GM12891 (cell line): Measurements from ENCODE around the gene SMIM35.

ENCODE experiments used
- DNase-seq: peaks from one replicate; pipeline ENCODE4 v3.0.0; 2011; ENCODE audit warnings: low spot score; ENCODE audit not compliant: insufficient read length
- FAIRE-seq: peaks from 2 replicates; lab custom pipeline; 2011; peaks lifted over from hg19 to GRCh38; lab: Jason Lieb, UNC
- PAX5 ChIP-seq: IDR thresholded peaks from 2 replicates; pipeline ENCODE4 v1.6.1; 2011; ENCODE audit warnings: low read length, moderate library complexity, mild to moderate bottlenecking; ENCODE audit not compliant: insufficient read depth, severe bottlenecking
- POLR2A ChIP-seq: IDR thresholded peaks from 2 replicates; pipeline ENCODE4 v1.6.1; 2011; ENCODE audit warnings: low read depth, low read length, control low read depth
- POLR2AphosphoS5 ChIP-seq: IDR thresholded peaks from 2 replicates; pipeline ENCODE4 v1.6.1; 2011; ENCODE audit warnings: low read depth, low read length, control low read depth
- POU2F2 ChIP-seq: IDR thresholded peaks from 2 replicates; pipeline ENCODE4 v1.6.1; 2011; ENCODE audit warnings: low read depth, mild to moderate bottlenecking, control low read depth, low read length, moderate library complexity
- SPI1 ChIP-seq: IDR thresholded peaks from 2 replicates; pipeline ENCODE4 v1.6.1; 2011; ENCODE audit warnings: low read depth, low read length, control low read depth
- TAF1 ChIP-seq: IDR thresholded peaks from 2 replicates; pipeline ENCODE4 v1.6.1; 2011; ENCODE audit warnings: low read depth, low read length, control low read depth

The SMIM35 gene

DNA sequence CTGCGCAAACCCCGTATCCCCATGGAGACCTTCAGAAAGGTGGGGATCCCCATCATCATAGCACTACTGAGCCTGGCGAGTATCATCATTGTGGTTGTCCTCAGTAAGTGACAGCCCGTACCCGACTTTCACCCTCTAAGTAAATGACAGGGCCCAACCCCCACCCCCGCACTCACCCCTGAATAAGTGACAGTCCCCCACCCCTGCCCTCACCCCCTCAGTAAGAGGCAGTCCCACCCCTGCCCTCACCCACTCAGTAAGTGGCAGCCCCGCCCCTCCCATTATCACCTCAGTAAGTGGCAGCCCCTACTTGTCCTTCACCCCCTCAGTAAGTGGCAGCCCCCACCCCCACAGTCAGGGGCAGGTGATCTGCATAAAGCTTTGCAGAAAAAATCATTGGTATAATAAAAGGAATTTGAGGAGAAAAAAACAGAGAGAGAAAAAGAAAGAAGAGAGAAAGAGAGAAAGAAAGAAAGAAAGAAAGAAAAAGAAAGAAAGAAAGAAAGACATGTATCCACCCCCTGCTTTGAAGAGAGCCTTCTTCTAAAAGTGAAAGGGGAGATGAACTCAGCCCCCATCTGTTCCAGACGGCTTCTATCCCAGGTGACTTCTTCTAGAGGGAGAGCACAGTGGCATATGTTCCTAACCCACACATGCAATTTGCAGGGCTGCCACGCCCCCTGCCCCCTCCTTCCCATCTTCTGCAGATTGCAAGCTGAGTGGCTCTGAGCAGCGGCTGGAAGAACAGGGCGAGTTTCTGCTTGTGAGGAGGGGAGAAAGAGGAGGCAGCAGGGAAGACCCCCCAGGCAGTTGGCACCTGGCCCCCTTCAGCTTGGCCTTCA is 12.5 kb upstream of the SMIM35 start:
- FAIRE-seq = no peak
- DNase-seq = no peak
- no peak for TF ChIP-seq TAF1
- no peak for TF ChIP-seq POLR2A
- no peak for TF ChIP-seq POLR2AphosphoS5
- no peak for TF ChIP-seq POU2F2
- TF ChIP-seq SPI1 = no peak
- TF ChIP-seq PAX5 = no peak

DNA sequence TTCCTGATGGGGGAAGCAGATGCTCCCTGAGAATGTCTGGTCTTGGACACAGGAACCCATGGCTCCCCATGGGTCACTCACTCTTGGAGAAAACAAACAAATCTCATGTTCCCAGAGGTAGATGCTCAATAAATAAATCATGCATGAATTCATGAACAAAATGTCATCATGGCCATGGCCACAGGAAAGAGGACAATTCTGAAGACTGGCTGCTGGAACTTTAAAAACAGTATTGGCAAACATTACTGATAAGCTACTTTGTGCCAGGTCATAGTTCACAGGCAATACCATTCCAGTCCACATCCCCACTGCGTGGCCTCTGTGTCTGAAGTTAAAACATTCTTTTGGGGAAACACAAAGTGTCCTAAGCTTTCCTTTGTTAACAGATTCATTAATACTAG is 9.2 kb upstream of the SMIM35 start:
- DNase-seq (no peak), FAIRE-seq (no peak)
- no peak for TF ChIP-seq POLR2AphosphoS5
- TF ChIP-seq TAF1 = no peak

DNA sequence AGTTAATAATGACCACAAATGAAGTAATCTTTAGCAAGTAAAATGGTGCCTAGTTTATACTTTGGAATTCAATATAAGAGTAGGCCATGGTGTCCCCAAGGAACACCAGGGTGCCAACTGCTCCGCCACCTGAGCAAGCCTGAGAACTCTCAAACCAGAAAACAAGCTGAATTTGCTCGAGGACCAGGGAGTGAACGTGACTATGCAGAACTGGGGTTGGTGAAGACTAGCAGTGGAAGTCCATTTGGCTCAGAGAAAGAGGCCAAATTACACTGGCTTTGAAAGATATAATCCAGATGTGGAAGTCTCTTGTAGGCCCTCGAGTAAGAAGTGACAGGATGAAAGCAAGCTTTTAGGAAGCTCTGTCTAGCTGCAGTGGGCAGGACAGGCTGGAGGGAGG is 8.7 kb upstream of the SMIM35 start:
- FAIRE-seq (no peak), DNase-seq (no peak)
- TF ChIP-seq PAX5 = no peak
- no peak for TF ChIP-seq POLR2A
- no peak for TF ChIP-seq TAF1
- no peak for TF ChIP-seq POLR2AphosphoS5
- TF ChIP-seq POU2F2 = no peak
- no peak for TF ChIP-seq SPI1

DNA sequence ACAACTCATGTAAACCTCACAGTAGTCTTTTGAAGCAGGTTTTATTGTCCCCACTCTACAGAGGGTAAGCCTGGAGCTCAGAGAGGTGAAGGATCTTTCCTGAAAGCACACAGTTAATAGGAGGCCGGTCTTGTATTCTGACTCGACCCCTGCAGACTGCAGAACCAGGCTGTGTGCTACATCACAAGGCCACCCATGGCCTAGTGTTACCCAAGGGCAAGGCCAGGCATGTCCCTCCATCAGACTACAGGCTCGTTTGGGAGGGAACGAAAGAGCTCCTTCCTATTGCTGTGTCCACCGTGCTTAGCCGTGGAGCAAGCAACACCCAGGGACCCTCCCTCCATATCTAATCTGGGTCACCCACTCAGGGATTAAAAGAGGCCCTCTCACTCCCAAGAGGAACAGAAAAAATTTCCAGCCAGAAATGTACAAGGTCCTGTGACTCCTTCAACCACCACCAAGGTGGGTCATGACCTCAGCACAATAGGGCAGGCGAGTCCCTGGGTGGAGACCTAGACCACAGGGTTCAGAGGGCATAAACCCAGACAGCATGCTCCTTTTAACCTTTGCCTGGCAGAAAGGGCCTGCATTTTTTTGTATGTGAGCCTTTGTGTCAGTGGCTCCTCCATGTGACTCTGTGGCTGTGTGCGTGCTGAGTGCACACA is 6.3 kb upstream of the SMIM35 start:
- TF ChIP-seq TAF1 (no peak), POLR2AphosphoS5 (no peak), PAX5 (no peak), POLR2A (no peak), POU2F2 (no peak), SPI1 (no peak)
- DNase-seq (no peak), FAIRE-seq (no peak)

DNA sequence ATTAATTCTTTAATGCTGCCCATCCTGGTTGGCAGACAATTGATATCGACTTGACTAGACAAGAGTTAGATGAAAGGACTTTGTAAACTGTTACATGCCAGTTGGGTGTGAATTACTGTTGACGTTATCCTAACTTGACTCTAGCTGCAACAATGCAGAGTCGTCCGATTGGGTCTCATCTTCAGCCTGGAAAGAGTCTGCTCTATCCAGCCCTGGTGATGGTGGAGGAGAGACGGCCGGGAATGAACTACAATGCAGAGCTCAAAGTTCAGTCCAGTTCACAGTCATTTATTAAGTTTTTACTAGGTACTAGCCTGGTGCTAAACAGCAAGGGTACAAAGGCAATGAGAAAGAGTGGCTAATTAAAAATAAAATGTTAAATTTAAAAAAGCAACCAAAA is 4.9 kb upstream of the SMIM35 start:
- no peak for TF ChIP-seq POLR2A
- TF ChIP-seq TAF1 = no peak
- no peak for TF ChIP-seq POU2F2
- TF ChIP-seq POLR2AphosphoS5 = no peak
- FAIRE-seq = no peak
- no peak for DNase-seq

DNA sequence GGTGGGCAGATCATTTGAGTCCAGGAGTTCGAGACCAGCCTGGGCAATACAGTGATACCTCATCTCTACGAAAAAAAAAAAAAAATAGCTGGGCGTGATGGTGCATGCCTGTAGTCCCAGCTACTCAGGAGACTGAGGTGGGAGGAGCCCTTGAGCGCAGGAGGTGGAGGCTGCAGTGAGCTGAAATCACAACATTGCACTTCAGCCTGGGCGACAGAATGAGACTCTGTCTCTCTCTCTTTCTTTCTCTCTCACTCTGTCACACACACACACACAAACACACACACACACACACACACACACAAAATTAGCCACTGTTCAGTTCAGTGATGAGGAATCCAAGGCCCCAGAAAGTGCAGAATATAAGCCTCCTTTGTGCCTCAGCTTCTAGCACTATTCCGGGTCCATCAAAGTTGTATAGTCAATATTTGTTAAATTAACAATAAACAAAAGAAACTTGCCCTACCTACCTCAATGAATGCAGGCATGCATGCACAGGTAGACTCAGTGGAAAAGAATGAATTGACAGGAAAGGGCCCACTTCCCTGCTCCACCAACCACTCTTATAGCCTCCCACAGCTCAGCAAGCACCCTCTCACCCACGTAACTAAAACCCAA is 3.9 kb upstream of the SMIM35 start:
- DNase-seq = no peak
- FAIRE-seq = no peak
- TF ChIP-seq POLR2A = no peak
- TF ChIP-seq POU2F2 = no peak
- no peak for TF ChIP-seq SPI1
- TF ChIP-seq POLR2AphosphoS5 = no peak
- TF ChIP-seq PAX5 = no peak
- TF ChIP-seq TAF1 = no peak

DNA sequence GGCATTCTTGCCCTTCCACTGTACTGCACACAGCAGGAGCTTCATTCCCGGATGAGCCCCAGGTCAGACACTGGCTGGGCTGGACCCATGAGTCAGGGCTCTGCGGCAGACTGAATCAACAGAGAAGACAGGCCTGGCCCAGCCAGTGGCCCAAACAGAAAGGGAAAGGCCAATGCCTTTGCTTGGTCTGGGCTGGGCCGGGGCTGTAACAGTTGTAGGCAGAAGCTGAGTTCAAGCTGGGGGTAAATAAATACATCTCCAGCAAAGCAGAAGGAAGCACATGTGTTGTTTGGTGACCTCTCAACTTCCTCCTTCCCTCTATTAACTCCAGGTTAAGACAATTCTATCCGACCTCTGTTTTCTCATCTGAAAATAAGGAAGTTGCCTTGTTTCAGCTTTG is 1.8 kb upstream of the SMIM35 start:
- DNase-seq (no peak), FAIRE-seq (no peak)
- TF ChIP-seq TAF1 (no peak), PAX5 (no peak), POLR2A (no peak), POLR2AphosphoS5 (no peak), POU2F2 (no peak), SPI1 (no peak)

DNA sequence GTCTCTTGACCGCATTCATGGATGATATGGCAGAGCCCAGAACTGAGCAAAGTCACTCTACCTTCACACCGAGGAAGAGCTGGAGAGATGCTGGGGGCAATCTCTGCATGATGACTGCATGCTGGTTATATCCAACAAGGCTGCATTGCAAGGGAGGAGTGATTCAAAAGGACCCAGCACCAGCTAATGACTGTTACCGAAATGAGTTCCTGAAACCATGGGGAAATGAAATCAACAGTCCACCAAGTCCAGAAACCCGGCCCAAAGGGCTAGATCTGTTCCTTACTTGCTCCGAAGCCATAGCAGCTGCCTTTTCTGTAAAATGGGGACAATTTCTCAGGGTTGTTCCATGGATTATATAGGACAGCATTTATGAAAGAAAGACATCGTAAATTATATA is 1.2 kb upstream of the SMIM35 start:
- no peak for FAIRE-seq
- no peak for DNase-seq
- no peak for TF ChIP-seq TAF1
- no peak for TF ChIP-seq POLR2AphosphoS5
- TF ChIP-seq POLR2A = no peak
- no peak for TF ChIP-seq SPI1
- TF ChIP-seq POU2F2 = no peak
- no peak for TF ChIP-seq PAX5

DNA sequence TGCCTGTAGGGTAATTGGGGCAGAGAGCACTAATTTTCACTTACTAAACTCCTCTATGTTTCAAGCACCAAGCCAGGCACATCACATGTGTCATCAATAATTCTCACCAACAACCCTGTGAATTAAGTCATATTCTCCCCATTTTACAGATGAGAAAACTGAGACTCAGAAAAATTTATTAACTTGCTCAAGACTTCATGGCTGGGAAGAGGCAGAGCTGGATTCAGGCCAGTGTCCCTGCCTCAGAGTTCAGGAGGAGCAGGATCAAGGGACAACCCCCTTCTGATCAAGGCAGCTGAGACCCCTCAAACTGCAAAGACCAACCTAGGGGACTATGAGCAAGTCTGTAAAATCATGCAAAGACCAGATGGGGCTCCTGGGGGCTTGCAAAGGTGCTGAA is 2.1 kb downstream of the SMIM35 start:
- TF ChIP-seq POLR2AphosphoS5 (no peak), TAF1 (no peak), POU2F2 (no peak), POLR2A (no peak)
- DNase-seq (no peak), FAIRE-seq (no peak)

DNA sequence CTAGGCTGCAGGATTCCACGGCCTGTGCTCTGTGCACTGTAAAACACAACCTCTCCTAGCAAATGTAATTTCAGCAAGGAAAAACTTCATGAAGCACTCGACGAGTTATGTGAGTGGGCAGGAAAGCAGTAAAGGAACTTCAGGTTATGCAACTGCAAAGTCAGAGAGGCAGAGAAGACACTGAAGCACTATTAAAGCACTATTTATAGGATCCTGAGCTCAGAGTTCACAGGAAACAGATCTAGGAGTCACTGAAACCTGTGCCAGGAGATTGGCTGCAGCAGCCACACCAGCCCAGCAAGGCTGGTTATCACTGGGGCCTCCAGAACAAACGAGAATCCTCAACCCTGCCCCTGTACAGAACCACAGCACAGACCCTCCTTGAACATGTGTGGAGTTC is 2.5 kb downstream of the SMIM35 start:
- DNase-seq (no peak), FAIRE-seq (no peak)
- TF ChIP-seq POLR2AphosphoS5 (no peak), PAX5 (no peak)
